Posterior vena cava (tissue), 2 donors: Measurements from ENCODE around the gene UBA7. TPM values are rescaled to one million over a fixed set of nuclear protein-coding genes. Genes with fewer than 3 reads are reported as not detected.

Experiments
- DNase-seq: peaks from one replicate; pipeline ENCODE4 v3.0.0-alpha.2; 2020; ENCODE audit warnings: low spot score
- intact Hi-C, 2 donors: fragments of 100-400 bp; cut with DNase I; formaldehyde crosslinking; loops; one replicate each; pipeline versions ENCODE4 v1.14.1 to v1.14.2; 2022 to 2023
- microRNA-seq, 2 donors: library from miRNA; unstranded; fragments of <30 nt; microRNA quantifications; one replicate each; pipeline ENCODE4 v1.2.0, GENCODE V29; 2020 to 2021; ENCODE audit warnings: borderline microRNAs expressed in 2 of 2
- total RNA-seq, 2 donors: library from RNA; stranded (reverse); fragmentation: NEBNext Ultra II Directional; extraction: Animal tissue kit (Norgen Biotek cat#: 25700); gene quantifications; one replicate each; pipeline ENCODE4 v1.2.1, GENCODE V29; 2021
- donor health status: DM: yes; HTN: yes; CAD: no.
- donor health status: DM: yes; HTN: yes; CAD: no.

The UBA7 gene
- total RNA-seq, 2 donors from 2014 or later: 32.1 to 56.9 TPM

GRCh38 chr3:49769286-49769915 lies 44.4 kb downstream of the UBA7 start:
- intact Hi-C loops: no loop called here
- DNase-seq: no peak

GRCh38 chr3:49763981-49764380 lies 49.8 kb downstream of the UBA7 start:
- intact Hi-C loops: no loop called here
- DNase-seq: no peak

- DNase-seq: no peak
- intact Hi-C loops: no loop called here
These were observed 52.1 kb downstream of the UBA7 start for GRCh38 chr3:49761661-49762060.

DNA sequence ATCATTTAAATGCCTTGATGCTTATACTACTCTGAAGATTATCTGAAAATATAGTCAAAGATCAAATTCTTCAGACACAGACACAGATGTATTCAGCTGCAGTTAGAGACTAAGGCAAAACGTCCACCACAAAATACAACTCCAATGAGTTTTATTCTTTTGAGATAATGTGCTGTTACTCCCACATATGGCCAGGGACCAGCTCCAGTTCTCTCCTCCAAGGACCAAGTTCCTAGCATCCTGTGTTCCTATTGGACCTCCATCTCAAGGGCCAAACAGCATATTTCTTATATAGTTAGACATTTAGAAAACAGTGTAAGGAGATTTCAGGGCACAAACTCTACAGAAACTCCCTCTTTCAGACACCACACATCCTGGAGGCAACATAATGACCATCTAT lies 54.5 kb downstream of the UBA7 start:
- DNase-seq: no peak
- intact Hi-C loops: no loop called here

GRCh38 chr3:49757197-49757596 lies 56.6 kb downstream of the UBA7 start:
- intact Hi-C loops: no loop called here
- DNase-seq: no peak

DNA sequence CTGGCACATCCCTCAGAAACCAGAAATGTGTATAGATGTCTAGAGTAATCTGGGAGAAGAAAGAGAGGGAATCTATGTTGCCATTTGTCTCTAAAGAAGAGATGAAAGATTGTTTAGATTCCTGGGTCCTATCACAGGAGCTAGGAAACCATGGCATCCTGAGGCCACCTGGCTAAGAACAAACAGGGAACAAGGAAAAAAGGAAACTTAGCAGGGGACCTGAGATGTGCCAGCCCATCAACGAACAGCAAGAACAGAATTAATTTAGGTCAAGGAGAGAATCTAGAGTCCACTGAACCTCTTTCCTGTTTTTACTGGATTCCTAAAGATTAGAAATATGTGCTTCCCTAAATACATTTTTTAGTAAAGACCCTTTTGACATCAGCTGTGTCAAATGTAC lies 57.7 kb downstream of the UBA7 start:
- no peak for DNase-seq
- intact Hi-C loops: no loop called here

Small RNA genes within 50 kb of the gene (microRNA-seq; reads per million reads assigned to microRNA genes)
- gene MIR5193: 0.26 to 0.32 reads per million in 2 donors

Other genes starting within 250 kb of the UBA7 start
- 10 to 100 TPM; 51.8 to 52.5 TPM for gene APEH, start 139.6 kb downstream of the UBA7 start, total RNA-seq
- gene MST1, start 124.5 kb downstream of the UBA7 start, total RNA-seq: 1 to 10 TPM; 3.0 to 9.1 TPM
- 10 to 100 TPM; 28.3 to 29.5 TPM for gene RNF123, start 124.4 kb downstream of the UBA7 start, total RNA-seq
- not detected for gene AMIGO3, start 94.3 kb downstream of the UBA7 start, total RNA-seq
- gene GMPPB, start 90.0 kb downstream of the UBA7 start, total RNA-seq: 10 to 100 TPM; 28.8 to 29.6 TPM
- gene IP6K1, start 27.4 kb downstream of the UBA7 start, total RNA-seq: 10 to 100 TPM; 31.5 to 33.3 TPM
- under 1 TPM; 0.29 to 0.46 TPM for gene CDHR4, start 14.1 kb downstream of the UBA7 start, total RNA-seq
- 1 to 10 TPM; 5.6 to 5.9 TPM for gene INKA1, start 10.7 kb downstream of the UBA7 start, total RNA-seq
- 1 to 10 TPM; 1.5 to 2.2 TPM for gene TRAIP, start 42.6 kb upstream of the UBA7 start, total RNA-seq
- not detected for gene CAMKV, start 56.0 kb upstream of the UBA7 start, total RNA-seq
- 1 to 10 TPM; 1.2 to 1.4 TPM for gene MST1R, start 89.9 kb upstream of the UBA7 start, total RNA-seq
- gene MON1A, start 115.9 kb upstream of the UBA7 start, total RNA-seq: 1 to 10 TPM; 7.6 to 9.3 TPM
- gene RBM6, start 126.2 kb upstream of the UBA7 start, total RNA-seq: 10 to 100 TPM; 53.4 to 62.6 TPM